GM12878 (cell line): ENCODE data around the gene TIFAB. TPM values are rescaled to one million over a fixed set of nuclear protein-coding genes. Genes with fewer than 3 reads are reported as not detected.

Experiments used
- ATAC-seq: fragments of 200-7000 bp; cut with Tn5 transposase; 3 replicates; pipeline ENCODE4 v1.9.1; 2020; ENCODE audit warnings: mild to moderate bottlenecking, moderate library complexity
- BruUV-seq: library from RNA; stranded (reverse); fragments of 400-500 nt; replicated peaks from 2 replicates; lab custom pipeline; 2021; lab: Mats Ljungman, UMichigan
- CTCF ChIA-PET: fragments of 300-600 bp; sonication (Branson Sonifier 250); formaldehyde crosslinking; extraction: SDS; loops from one replicate; lab custom pipeline; 2021; ENCODE audit warnings: inconsistent platforms; lab: Yijun Ruan, JAX
- POLR2A ChIA-PET: fragments of 350-600 bp; formaldehyde crosslinking; extraction: SDS; loops from one replicate; lab custom pipeline; 2021; ENCODE audit warnings: inconsistent platforms; lab: Charles Lee
- RAD21 ChIA-PET: fragments of 300-600 bp; sonication (Branson Sonifier 250); formaldehyde crosslinking; loops from one replicate; lab custom pipeline; 2023; ENCODE audit warnings: antibody characterized with exemption; ENCODE audit not compliant: unreplicated experiment; lab: Charles Lee
- SMC1A ChIA-PET: fragments of 300-600 bp; sonication (Branson Sonifier 250); formaldehyde crosslinking; loops from one replicate; lab custom pipeline; 2023; ENCODE audit not compliant: unreplicated experiment, uncharacterized antibody; lab: Charles Lee
- DNase-seq: peaks from one replicate; pipeline ENCODE4 v3.0.0-alpha.2; 2011; ENCODE audit warnings: low read depth, low spot score
- FAIRE-seq: peaks from 3 replicates; lab custom pipeline; 2011; peaks lifted over from hg19 to GRCh38; lab: Jason Lieb, UNC
- H2AFZ ChIP-seq: 2 replicates; pipeline ENCODE4 v1.6.0; 2011; ENCODE audit warnings: low read depth, low read length, control low read depth; ENCODE audit not compliant: control insufficient read depth
- H3K27ac ChIP-seq: 2 replicates; pipeline ENCODE4 v1.5.1; 2011; ENCODE audit warnings: control low read depth; ENCODE audit not compliant: control insufficient read depth, insufficient read depth
- H3K27me3 ChIP-seq, 2 experiments: replicated peaks in 1 of 2; 2 replicates each; pipeline versions ENCODE4 v1.6.0 to v1.6.1; 2011; ENCODE audit warnings: low read length in 1 of 2; ENCODE audit not compliant: control insufficient read depth in 2 of 2, insufficient read depth in 2 of 2
- H3K36me3 ChIP-seq, 2 experiments: 2 replicates each; pipeline ENCODE4 v1.5.1; 2011; ENCODE audit warnings: low read length in 1 of 2; ENCODE audit not compliant: control insufficient read depth in 2 of 2, insufficient read depth in 2 of 2
- H3K4me1 ChIP-seq: 2 replicates; pipeline ENCODE4 v1.6.1; 2011; ENCODE audit warnings: mild to moderate bottlenecking, low read length, moderate library complexity, mixed read lengths; ENCODE audit not compliant: control insufficient read depth, insufficient read depth
- H3K4me2 ChIP-seq: 2 replicates; pipeline ENCODE4 v1.6.0; 2011; ENCODE audit warnings: control low read depth; ENCODE audit not compliant: control insufficient read depth, insufficient read depth
- H3K4me3 ChIP-seq: fragments of 200-600 bp; sonication (generic); 2 replicates; pipeline ENCODE4 v1.5.1; 2016
- H3K79me2 ChIP-seq: 2 replicates; pipeline ENCODE4 v1.6.0; 2011; ENCODE audit warnings: low read length; ENCODE audit not compliant: control insufficient read depth, insufficient read depth
- H3K9ac ChIP-seq: 2 replicates; pipeline ENCODE4 v1.8.0; 2011; ENCODE audit warnings: low read length, control low read depth, mixed read lengths; ENCODE audit not compliant: control insufficient read depth, insufficient read depth
- H3K9me3 ChIP-seq: replicated peaks from 3 replicates; pipeline ENCODE4 v1.5.1; 2011; ENCODE audit warnings: mild to moderate bottlenecking, low read length; ENCODE audit not compliant: control insufficient read depth, insufficient read depth
- H4K20me1 ChIP-seq: 2 replicates; pipeline ENCODE4 v1.6.0; 2011; ENCODE audit not compliant: control insufficient read depth, insufficient read depth
- ATF7 ChIP-seq: fragments of 450-650 bp; IDR thresholded peaks from 2 replicates; pipeline ENCODE4 v1.6.1; 2016; ENCODE audit warnings: low read depth, mild to moderate bottlenecking
- CBX5 ChIP-seq: sonication (generic); IDR thresholded peaks from 2 replicates; pipeline ENCODE4 v1.6.1; 2016; ENCODE audit warnings: low read depth, moderate library complexity, mild to moderate bottlenecking, inconsistent platforms
- FOS ChIP-seq: IDR thresholded peaks from 3 replicates; pipeline ENCODE4 v1.6.1; 2011; ENCODE audit warnings: borderline replicate concordance; ENCODE audit not compliant: insufficient read length; ENCODE audit errors: extremely low read depth
- GATAD2B ChIP-seq: fragments of 450-650 bp; conservative IDR thresholded peaks from 2 replicates; pipeline ENCODE4 v1.6.1; 2017; ENCODE audit warnings: low read depth, mild to moderate bottlenecking, moderate library complexity
- HCFC1 ChIP-seq: fragments of 150-350 bp; IDR thresholded peaks from 2 replicates; pipeline ENCODE4 v1.6.1; 2014; ENCODE audit warnings: low read length
- HDAC2 ChIP-seq: fragments of 200-600 bp; sonication (generic); IDR thresholded peaks from 2 replicates; pipeline ENCODE4 v1.6.1; 2017
- HDGF ChIP-seq: fragments of 450-650 bp; IDR thresholded peaks from 2 replicates; pipeline ENCODE4 v1.6.1; 2016; ENCODE audit warnings: antibody characterized with exemption
- KDM1A ChIP-seq: fragments of 200-600 bp; sonication (generic); IDR thresholded peaks from 2 replicates; pipeline ENCODE4 v1.6.1; 2016; ENCODE audit warnings: borderline replicate concordance
- KLF5 ChIP-seq: fragments of 450-650 bp; IDR thresholded peaks from 2 replicates; pipeline ENCODE4 v1.6.1; 2014; ENCODE audit warnings: mild to moderate bottlenecking; ENCODE audit not compliant: partially characterized antibody
- MTA2 ChIP-seq: fragments of 450-650 bp; IDR thresholded peaks from 2 replicates; pipeline ENCODE4 v1.6.1; 2016; ENCODE audit warnings: low read depth, mild to moderate bottlenecking, moderate library complexity
- NFYB ChIP-seq: IDR thresholded peaks from 2 replicates; pipeline ENCODE4 v1.6.1; 2011; ENCODE audit warnings: low read depth, mild to moderate bottlenecking, low read length, improper control_type of control experiment, moderate library complexity; ENCODE audit not compliant: insufficient read depth
- NKRF ChIP-seq: fragments of 450-650 bp; conservative IDR thresholded peaks from 2 replicates; pipeline ENCODE4 v1.6.1; 2017; ENCODE audit warnings: mild to moderate bottlenecking, moderate library complexity
- RCOR1 ChIP-seq: conservative IDR thresholded peaks from 2 replicates; pipeline ENCODE4 v1.6.1; 2012; ENCODE audit warnings: low read depth, low read length, improper control_type of control experiment
- RELA ChIP-seq: fragments of 450-650 bp; IDR thresholded peaks from 2 replicates; pipeline ENCODE4 v1.8.0; 2014; ENCODE audit warnings: borderline replicate concordance; ENCODE audit not compliant: partially characterized antibody
- TAF1 ChIP-seq: IDR thresholded peaks from 2 replicates; pipeline ENCODE4 v1.6.1; 2011; ENCODE audit warnings: mild to moderate bottlenecking, low read depth, low read length, borderline replicate concordance
- ZNF687 ChIP-seq: fragments of 450-650 bp; IDR thresholded peaks from 2 replicates; pipeline ENCODE4 v1.6.1; 2017; ENCODE audit warnings: mild to moderate bottlenecking, moderate library complexity
- WGBS: methylation state at CpG from one replicate; pipeline ENCODE4 v1.1.6; 2016; ENCODE audit warnings: low lambda C conversion rate; ENCODE audit not compliant: insufficient replicate concordance, insufficient coverage; ENCODE audit errors: missing lambda C conversion rate; 5-methylcytosine and 5-hydroxymethylcytosine counted together
- in situ Hi-C: fragments of 300-500 bp; cut with MboI; formaldehyde crosslinking; loops from 9 replicates; pipeline ENCODE4 v1.14.3; 2018; ENCODE audit warnings: mixed read lengths
- intact Hi-C: fragments of 100-400 bp; cut with micrococcal nuclease; formaldehyde crosslinking; loops from one replicate; pipeline ENCODE4 v1.14.2; 2022; ENCODE audit not compliant: unreplicated experiment
- polyA plus RNA-seq, 11 experiments: library from polyadenylated mRNA; depleted of rRNA in 4 of 11; unstranded in 6 of 11; stranded (reverse) in 5 of 11; fragments of >200 nt; fragmentation: Nextera tagmentation in 4 of 11; fragmentation: Illumina TruSeq in 1 of 11; extraction: Ambion mirVana in 4 of 11; extraction: Trizol in 1 of 11; gene quantifications; 1 replicate in 1 of 11; 2 replicates in 10 of 11; pipeline versions ENCODE4 v1.2.1 to v1.2.3, GENCODE V29; 2011 to 2016; ENCODE audit warnings: inconsistent platforms in 2 of 11, missing spikeins in 2 of 11, low read depth in 1 of 11
- total RNA-seq, 4 experiments: library from RNA; depleted of rRNA in 3 of 4; stranded (reverse); fragments of >200 nt in 3 of 4; fragmentation: Illumina TruSeq in 1 of 4; extraction: Trizol in 1 of 4; gene quantifications; 2 replicates each; pipeline versions ENCODE4 v1.2.1 to v1.2.3, GENCODE V29; 2013 to 2021

TIFAB gene
- total and polyA plus RNA-seq, 10 of the 15 experiments (the other 5 are each of a cell fraction or from before 2014, with no cell fraction given), result not detected

GRCh38 chr5:135469911-135470310 lies 17.8 kb upstream of the TIFAB start:
- intact Hi-C loops, result no loop called here
- H3K27me3 ChIP-seq, result peaks cover 0 to 6% of the 10 kb centered on the region in 2 experiments; a peak in 2 of 4 replicates
- no peaks in the 10 kb centered on the region; the same call in 1 of the 2 replicates for H3K4me1 ChIP-seq
- H3K79me2 ChIP-seq, result no peaks in the 10 kb centered on the region
- H2AFZ ChIP-seq, result no peak overlapping the region
- ChIA-PET RAD21 (no interaction called here), POLR2A (no interaction called here), SMC1A (interaction anchor here (0.6 kb wide), 1 partner anchor 86 kb away, joined by 3 read pairs; no protein-coding TSS in a partner anchor), CTCF (interaction anchor here (1.2 to 16.3 kb wide), 5 partner anchors 9 to 96 kb away, joined by 3 to 363 read pairs (median 5); no protein-coding TSS in a partner anchor)
- 17% methylated on average over 5 of the region's 5 CpGs for WGBS
- H3K4me2 ChIP-seq, result no peak overlapping the region
- H3K9ac ChIP-seq, result no peak overlapping the region
- H3K36me3 ChIP-seq, result no peaks in the 10 kb centered on the region
- H3K27ac ChIP-seq, result no peak overlapping the region
- FAIRE-seq (no peak), ATAC-seq (no peak)
- H4K20me1 ChIP-seq, result no peaks in the 10 kb centered on the region
- TF ChIP-seq NFYB (no peak), TAF1 (no peak), ZNF687 (no peak), CBX5 (no peak), HDAC2 (no peak), GATAD2B (no peak), KLF5 (no peak), FOS (no peak), RCOR1 (no peak), KDM1A (no peak), RELA (no peak), ATF7 (no peak), NKRF (no peak), HCFC1 (no peak), HDGF (no peak), MTA2 (no peak)
- TF ChIP-seq, all 136 proteins: peak for 0
- in situ Hi-C loops, result loop anchor here (5.0 kb wide), 1 partner anchor 82 kb away; no protein-coding TSS in a partner anchor
- BruUV-seq, result no TSS peak
- DNase-seq, result no peak
- Histone ChIP-seq H3K4me3 (no peak overlapping the region), H3K9me3 (no peaks in the 10 kb centered on the region)
